HG03045 (cell line): ENCODE data around the gene MRPL55.

Experiments
- ATAC-seq: cut with Tn5 transposase; IDR thresholded peaks from one replicate; pipeline ENCODE4 v1.9.1; 2021; ENCODE audit warnings: mild to moderate bottlenecking, moderate library complexity; ENCODE audit not compliant: unreplicated experiment

The MRPL55 gene

GRCh38 chr1:228148196-228148861, 39.2 kb upstream of the MRPL55 start:
- no peak for ATAC-seq

DNA sequence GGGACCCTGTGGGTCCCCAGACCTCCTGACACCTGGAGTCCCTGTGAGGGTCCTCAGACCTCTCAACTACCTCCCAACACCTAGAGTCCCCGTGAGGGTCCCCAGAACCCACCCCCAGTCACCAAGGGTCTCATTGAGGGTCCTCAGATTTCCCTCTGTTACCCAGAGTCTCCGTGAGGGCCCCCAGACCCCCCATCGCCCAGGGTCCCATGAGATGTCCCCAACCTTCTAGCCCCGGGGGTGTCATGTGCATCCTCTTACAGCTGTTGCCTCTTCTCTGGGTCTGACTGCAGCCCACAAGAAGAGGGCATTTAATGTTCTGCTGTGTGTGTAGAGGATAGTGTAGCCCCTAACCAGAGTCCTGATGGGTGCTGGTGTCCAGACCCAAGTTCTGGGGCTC, 38.7 kb upstream of the MRPL55 start:
- no peak for ATAC-seq

- ATAC-seq, result no peak
Observed at GRCh38 chr1:228147151-228147693, 38.1 kb upstream of the MRPL55 start.

- ATAC-seq, result no peak
Observed at GRCh38 chr1:228146417-228147150, 37.5 kb upstream of the MRPL55 start.

DNA sequence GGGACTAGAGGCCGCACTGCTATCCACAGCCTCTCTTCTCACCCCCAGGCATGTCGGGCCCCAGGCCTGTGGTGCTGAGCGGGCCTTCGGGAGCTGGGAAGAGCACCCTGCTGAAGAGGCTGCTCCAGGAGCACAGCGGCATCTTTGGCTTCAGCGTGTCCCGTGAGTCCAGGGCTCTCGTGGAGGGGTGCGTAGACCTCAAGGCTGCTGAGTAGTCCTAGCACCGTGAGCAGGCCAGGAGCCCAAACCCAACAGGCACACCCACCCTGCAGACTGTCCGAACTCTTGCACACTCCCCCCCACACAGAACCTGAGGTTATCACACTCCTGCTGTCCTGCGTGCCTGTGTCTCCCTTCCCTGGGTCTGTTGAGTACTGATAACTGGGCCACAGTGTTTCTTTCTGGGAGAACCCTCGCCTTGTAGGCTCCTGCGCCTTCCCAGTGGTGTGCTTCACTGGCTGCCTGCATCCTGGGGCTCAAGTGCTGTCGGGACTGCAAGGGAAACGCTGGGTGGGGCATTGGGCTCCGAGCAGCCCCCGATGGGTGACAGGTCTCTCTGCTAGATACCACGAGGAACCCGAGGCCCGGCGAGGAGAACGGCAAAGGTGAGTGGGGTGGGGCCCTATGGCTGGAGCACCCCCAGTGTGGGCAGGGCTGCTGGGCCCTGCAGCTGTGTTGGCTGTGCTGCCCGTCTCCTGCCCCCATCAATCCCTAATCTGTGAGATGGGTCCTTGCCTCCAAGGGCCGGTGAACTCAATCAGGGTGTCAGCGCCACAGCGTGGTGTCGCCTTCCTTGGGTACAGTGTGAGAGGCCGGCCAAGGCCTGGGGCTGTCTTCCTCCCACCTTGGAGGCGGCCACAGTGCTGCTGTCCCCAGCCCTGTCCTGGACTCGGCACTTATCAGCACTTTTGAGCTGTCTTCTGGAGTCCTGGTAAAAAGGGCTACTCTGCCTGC, 36.6 kb upstream of the MRPL55 start:
- no peak for ATAC-seq

DNA sequence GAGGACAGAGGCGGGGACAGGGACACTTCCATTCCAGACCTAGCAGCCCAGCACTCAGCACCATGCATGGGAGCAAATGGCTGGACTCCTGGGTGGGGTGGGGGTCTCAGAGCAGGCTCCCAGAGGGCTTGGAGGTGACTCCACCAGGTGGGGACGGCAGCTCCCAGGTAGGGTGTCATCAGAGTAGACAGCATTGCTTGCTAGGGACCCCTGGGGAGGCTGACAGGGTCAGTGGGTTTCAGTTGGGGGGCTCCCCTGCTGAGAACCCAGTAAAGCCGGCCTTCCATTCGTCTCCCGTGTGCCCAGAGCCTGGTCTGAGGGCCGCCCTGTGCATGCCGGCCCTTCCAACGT, 35.9 kb upstream of the MRPL55 start:
- ATAC-seq, result no peak

DNA sequence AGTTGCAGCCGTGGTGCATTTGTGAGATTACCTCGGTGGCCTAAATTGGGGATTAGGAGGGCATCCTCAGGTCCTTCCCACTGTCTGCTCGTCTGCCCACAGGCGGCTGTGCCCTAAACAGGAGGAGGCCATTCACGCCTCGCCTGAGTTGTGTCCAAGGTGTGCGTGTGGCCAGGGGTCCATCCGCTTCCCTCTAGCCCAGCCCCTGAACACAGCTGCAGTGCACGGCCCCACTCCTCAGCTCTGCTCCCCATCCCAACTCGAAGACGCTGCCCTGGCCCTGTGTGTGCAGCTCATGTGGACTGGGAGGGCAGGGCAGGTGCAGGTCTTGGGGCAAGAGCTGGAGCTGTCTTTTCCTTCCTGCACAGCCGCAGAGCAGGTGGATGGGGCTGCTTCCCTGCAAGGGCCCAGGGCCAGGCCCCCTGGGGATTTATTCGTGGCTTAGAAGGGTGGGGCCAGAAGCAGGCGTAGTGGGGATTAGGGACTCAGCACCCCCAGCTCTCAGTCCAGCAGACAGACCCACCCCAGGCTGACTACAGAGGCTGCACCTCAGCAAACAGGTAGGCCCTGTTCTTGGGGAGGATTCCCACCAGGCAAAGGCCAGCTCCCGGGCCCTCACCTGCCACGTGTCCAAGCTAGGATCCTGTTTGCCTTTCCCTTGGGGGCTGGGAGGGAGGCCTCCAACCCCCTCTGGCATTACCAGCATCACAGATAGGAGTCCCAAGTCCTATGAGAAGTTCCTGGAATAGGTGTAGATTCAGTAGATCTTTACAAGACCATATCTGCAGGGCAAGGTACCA, 35.3 kb upstream of the MRPL55 start:
- no peak for ATAC-seq

DNA sequence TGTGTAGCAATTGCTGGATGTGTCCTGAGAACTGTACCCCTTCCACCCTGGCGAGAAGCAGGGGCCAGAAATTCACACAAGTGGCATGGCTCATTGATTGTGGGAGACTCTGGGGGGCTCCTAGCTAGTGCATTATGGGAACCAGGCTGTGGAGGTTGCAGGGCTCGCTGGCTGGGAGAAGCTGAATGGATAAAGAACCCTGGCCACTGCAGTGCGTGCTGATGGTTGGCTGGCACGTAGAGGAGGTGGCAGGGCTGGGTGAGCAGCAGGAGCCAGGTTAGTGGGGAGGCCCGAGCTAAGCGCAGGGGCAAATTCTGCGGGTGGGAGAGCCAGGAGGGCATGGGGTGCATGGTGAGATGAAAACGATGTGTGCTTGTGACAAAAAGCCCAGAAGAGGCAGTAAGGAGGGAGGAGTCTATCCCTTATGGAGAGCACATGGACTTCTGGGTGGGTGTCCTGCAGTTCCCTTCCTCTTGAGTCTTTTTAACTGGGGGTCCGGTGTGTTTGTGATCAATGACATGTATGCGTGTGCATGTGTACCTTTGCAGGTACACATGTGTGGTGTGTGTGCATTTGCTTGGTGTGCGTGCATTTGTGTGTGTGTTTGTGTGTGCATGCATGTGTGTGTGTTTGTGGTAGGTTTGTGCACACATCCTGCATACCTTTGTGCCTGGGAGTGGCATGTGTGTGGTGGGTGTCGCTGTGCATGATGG, 34.5 kb upstream of the MRPL55 start:
- no peak for ATAC-seq

DNA sequence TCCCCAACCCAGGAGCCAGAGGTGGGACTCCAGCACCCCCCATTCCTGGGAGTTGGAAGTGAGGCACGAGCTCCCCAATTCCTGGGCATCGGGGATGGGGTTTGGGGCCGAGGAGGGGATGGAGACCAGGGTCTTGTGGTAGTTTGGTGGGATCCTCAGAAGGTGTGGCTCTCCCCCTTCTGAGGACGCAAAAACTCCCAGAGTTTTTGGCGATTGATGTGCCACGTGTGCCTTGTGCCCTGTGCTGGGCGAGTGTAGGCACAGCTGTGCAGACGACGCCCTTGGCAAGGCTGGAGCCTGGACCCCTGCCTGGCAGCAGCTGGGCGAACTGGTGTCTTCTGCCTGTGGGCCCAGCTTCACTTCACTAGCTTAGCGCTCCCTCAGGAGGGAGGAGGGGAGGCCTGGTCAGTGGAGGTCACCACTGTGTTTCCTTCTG, 33.6 kb upstream of the MRPL55 start:
- ATAC-seq, result no peak

GRCh38 chr1:228142155-228142691, 33.1 kb upstream of the MRPL55 start:
- ATAC-seq, result no peak

DNA sequence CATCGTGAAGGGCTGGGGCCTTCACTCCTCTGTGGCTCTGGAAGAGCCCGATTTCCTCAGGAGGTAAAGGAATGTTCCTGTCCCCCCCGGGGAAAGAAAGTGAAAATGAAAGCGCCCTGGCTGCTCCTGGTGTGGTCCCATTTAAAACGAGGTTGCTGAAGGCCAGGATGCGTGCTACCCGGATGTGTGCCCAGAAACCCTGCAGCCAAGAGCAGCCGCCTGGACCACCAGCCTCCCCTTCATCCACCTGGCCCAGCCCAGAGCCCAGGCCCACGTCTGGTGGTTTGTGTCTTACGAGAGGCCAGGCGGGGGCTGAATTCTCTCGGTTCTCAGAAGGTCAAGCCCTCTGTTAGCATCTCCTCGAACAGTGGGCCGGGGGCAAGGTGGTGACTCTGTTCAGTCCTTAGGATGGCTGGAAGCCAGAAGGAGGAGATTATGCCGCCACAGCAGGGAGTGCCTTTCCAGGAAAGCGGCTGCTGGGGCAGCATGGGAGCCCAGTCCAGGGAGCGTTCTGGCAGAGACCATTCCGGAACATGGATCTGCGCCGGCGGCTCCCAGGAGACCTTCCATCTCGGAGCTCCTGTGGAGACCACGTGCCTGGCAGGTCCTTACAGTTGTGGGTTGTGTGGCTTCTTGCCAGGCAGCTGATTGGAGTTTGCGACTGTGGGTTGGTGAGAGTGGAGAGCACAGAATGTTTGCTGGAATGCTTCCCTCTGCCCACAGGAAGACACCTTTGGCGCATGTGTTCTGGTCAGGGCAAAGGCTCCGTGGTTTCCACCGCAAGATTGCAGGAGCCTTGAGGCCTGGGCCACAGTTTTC, 32.3 kb upstream of the MRPL55 start:
- no peak for ATAC-seq

- no peak for ATAC-seq
Observed at GRCh38 chr1:228140724-228141225, 31.7 kb upstream of the MRPL55 start.

DNA sequence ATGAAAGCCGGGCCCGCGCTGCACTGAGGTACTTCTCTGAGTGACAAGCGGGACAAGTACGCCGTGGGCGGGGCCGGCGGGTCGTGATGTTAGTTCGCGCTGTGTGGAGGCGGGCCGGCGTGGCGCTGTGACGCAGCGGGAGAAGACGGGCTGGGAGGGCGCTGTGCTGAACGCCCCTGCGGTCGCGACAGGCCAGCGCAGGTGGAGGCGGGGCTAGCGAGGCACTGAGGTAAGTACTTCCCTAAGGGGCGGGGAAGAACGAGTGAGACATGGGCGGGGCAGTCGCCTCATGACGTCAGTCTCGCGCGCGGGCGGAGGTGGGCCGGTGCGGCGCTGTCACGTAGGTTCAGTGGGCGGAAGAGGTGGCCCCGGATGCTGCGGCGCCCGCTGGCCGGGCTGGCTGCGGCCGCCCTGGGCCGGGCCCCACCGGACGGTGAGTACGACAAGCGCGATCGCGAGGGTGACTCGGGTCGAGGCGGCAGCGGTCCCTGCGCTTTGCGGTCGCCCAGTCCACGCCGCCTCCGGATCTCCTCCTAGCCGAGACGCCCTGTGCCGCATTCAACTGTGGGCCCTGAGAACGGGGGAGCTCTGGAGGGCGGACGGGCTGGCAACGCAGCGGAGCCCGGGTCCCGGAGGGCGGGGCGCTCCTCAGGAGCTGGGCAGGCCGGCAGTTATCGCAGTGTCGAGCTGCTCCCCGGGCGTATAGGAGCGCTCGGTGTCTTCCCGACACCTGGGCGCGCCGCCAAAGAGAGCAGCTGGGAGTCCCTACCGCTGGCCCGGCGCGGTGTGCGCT, 31.0 kb upstream of the MRPL55 start, which contains the start of gene GUK1:
TSS of gene GUK1 (plus strand) at position 349 of the 793 bp plus-strand sequence. CDS start at position 373, 24 bp downstream.
- ATAC-seq, result peak; percentile 91

DNA sequence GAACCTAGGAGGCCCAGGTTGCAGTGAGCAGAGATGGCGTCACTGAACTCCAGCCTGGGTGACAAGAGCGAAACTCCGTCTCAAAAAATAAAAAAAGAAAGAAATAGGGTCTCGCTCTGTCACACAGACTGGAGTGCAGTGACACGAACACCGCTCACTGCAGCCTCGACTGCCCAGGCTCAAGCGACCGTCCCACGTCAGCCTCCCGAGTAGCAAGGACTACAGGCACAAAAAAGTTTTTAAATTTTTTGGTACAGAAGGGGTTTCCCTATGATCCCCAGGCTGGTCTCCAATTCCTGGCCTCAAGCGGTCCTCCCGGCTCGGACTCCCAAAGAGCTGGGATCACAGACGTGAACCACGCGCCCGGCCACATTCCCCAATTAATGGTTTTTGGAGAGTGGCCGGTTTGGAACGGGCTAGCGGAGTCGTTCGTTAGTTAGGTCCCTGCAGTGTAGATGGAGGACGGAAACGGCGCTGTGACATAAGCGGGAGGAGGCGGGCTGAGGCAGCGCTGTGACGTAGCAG, 30.4 kb upstream of the MRPL55 start:
- no peak for ATAC-seq

DNA sequence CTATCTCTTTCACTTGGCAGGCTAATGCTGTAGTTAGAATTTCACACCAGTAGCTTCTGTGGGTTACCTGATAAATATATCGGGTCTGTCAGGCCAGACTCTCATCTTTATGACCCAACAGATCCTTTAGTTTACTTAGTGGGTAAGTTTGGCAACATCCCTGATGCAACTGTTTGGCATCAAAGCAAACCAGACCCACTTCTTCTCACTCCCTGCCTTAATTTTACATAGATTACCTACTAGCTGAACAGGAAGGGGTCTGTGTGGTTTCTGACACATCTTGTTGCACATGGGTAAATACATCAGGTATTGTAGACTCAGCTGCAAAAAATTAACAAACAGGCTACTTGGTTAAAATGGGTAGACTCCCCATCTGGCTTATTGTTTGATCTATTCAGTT, 27.8 kb upstream of the MRPL55 start:
- no peak for ATAC-seq

GRCh38 chr1:228134591-228134990, 25.5 kb upstream of the MRPL55 start:
- no peak for ATAC-seq

DNA sequence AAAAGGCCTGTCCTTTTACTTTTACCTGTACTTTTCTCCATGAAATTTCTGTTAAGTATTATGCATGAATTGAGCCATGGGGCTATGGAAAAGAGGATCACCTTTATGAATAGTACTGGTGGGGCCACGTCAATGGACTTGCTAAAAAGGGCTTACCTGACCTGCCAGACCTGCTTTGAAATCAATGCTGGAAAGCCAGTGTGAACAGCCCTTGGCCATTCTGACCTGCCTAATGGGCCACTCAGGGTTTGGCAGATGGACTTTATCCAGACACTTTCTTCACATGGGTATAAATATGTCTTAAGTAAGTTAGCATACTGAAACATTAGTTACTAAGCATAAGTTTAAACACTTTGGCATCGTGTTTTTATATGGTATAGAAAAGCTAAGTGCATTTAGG, 22.7 kb upstream of the MRPL55 start:
- no peak for ATAC-seq
